H1 (cell line): ENCODE data around the gene PSMD13. TPM values are rescaled to one million over a fixed set of nuclear protein-coding genes. Genes with fewer than 3 reads are reported as not detected.

Experiments
- CHD1 ChIP-seq: IDR thresholded peaks from 2 replicates; pipeline ENCODE4 v1.6.1; 2012; ENCODE audit warnings: low read depth, low read length, improper control_type of control experiment
- CHD2 ChIP-seq: IDR thresholded peaks from 2 replicates; pipeline ENCODE4 v1.6.1; 2012; ENCODE audit warnings: low read length, improper control_type of control experiment
- GABPA ChIP-seq: IDR thresholded peaks from 2 replicates; pipeline ENCODE4 v1.6.1; 2011; ENCODE audit warnings: mild to moderate bottlenecking, low read length, moderate library complexity, borderline replicate concordance; ENCODE audit not compliant: insufficient read depth
- GTF2F1 ChIP-seq: IDR thresholded peaks from 2 replicates; pipeline ENCODE4 v1.6.1; 2012; ENCODE audit warnings: low read depth, low read length, improper control_type of control experiment, borderline replicate concordance
- POU5F1 ChIP-seq: IDR thresholded peaks from 2 replicates; pipeline ENCODE4 v1.6.1; 2011; ENCODE audit warnings: low read depth, mild to moderate bottlenecking, low read length, moderate library complexity
- TEAD4 ChIP-seq: IDR thresholded peaks from 2 replicates; pipeline ENCODE4 v1.6.1; 2012; ENCODE audit warnings: low read depth, low read length, inconsistent platforms, mixed read lengths
- polyA plus RNA-seq, 7 experiments: library from polyadenylated mRNA; depleted of rRNA in 3 of 7; stranded (reverse) in 5 of 7; unstranded in 2 of 7; fragments of >200 nt in 5 of 7; fragments of 200-250 nt in 2 of 7; gene quantifications; 1 replicate in 5 of 7; 2 replicates in 1 of 7; 4 replicates in 1 of 7; pipeline versions ENCODE4 v1.2.1 to v1.2.3, GENCODE V29; 2011 to 2013; ENCODE audit warnings: missing spikeins in 2 of 7, mixed read lengths in 2 of 7
- total RNA-seq: library from RNA; stranded (reverse); fragmentation: NEBNext Ultra II Directional; extraction: Animal tissue kit (Norgen Biotek cat#: 25700); gene quantifications from 2 replicates; pipeline ENCODE4 v1.2.1, GENCODE V29; 2021

The PSMD13 gene
- total and polyA plus RNA-seq, 2 of the 8 experiments (the other 6 are each of a cell fraction or from before 2014, with no cell fraction given): 121 to 141 TPM

GRCh38 chr11:230431-230830 lies 6.3 kb upstream of the PSMD13 start (continued):
- no peak for TF ChIP-seq CHD1
- TF ChIP-seq TEAD4: no peak
- TF ChIP-seq GABPA: no peak
- no peak for TF ChIP-seq CHD2
- TF ChIP-seq POU5F1: no peak
- TF ChIP-seq GTF2F1: no peak
